ENCODE measurements around the gene TEP1.
"Not testable (repeated sequence)": the region's sequence is repeated elsewhere in the genome, so short reads cannot be mapped to it uniquely, and the experiment has no call there.

The TEP1 gene

DNA sequence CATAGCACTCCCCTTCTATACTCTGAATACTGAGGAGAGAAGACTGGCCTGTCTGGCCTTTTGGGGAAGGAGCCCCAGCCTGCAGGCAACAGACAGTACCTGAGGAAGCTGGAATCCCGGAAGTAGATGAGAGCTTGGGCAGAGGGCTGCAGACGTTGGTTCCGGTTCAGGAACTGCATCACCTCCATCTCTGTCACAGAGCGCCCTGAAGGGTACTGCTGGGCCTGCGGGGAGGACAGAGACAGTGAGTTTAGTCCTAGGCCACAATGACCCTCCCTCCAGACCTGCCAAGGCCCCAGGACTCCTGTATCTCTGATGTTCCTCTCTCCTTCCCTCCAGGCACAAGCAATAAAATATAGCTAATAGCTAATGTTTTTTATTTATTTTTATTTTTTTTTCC, 28.4 kb downstream of the TEP1 start:
- no peak for DNase-seq

- DNase-seq: no peak
Observed at GRCh38 chr14:20384321-20384720, 29.0 kb downstream of the TEP1 start.

GRCh38 chr14:20383636-20384035, 29.7 kb downstream of the TEP1 start:
- no peak for DNase-seq

DNA sequence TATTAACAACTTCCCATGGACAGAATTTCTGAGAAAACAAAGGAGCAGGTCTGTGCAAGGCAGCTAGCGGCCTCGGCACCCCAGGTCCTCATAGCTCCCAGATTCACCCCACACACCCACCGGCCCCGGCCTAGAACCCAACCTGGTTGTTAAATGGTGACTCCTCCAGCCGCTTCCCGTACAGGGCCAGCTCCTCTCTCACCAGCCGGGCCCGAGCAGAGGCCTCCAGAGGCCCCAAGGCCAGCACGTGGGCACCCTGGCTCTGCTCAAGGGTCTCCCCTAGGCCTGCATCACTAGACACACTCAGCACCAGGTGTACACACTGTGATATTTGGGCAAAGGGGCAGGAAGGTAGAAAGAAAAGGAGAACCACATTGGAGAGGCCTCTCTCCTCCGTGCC, 30.3 kb downstream of the TEP1 start:
- no peak for DNase-seq

- DNase-seq: no peak
Observed at GRCh38 chr14:20382526-20382925, 30.8 kb downstream of the TEP1 start.

GRCh38 chr14:20381341-20381740, 32.0 kb downstream of the TEP1 start:
- DNase-seq: no peak

- DNase-seq: no peak
Observed at GRCh38 chr14:20380681-20381080, 32.6 kb downstream of the TEP1 start.

GRCh38 chr14:20379743-20380142, 33.6 kb downstream of the TEP1 start:
- no peak for DNase-seq

DNA sequence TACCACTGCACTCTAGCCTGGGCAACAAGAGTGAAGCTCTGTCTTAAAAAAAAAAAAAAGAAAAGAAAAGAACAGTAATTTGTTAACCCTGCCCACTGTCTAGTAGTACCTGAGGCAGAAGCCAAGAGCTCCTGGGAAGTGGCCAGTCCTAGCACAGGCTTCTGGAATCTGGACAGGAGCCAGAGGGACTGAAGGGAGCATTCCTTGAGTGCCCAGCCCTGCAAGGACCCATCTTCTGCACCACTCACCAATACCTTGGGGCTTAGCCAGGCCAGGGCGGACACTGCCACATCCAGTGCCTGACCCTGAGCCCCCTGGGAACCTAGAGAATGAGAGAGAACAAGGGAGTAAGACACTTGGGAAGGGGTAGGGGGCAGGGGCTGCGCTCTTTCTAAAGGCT, 36.1 kb downstream of the TEP1 start:
- DNase-seq: no peak

DNA sequence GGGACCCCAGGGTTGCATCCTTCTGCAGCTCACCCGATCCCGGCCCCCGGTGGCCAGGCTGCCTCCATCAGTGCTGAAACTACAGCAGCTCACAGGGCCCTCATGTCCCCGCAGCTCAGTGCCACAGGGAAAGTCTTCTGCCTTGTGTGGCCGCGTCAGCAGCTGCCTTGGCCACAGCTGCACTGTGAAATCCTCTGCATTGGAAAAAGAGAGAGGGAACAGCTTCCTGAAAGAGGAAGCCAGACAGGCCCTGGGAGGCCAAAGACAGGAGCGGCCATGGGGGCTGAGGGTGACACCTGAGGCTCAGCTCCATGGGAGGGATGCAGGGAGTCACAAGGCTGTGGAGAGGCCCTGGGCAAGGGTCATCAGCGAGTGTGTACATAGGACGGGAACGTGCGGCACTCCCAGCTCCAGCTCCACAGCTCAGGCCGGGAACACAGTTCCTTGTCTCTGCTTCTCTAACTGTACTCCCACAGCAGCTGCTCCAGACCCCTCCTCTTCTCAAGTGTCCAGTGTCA, 37.2 kb downstream of the TEP1 start:
- DNase-seq: no peak

DNA sequence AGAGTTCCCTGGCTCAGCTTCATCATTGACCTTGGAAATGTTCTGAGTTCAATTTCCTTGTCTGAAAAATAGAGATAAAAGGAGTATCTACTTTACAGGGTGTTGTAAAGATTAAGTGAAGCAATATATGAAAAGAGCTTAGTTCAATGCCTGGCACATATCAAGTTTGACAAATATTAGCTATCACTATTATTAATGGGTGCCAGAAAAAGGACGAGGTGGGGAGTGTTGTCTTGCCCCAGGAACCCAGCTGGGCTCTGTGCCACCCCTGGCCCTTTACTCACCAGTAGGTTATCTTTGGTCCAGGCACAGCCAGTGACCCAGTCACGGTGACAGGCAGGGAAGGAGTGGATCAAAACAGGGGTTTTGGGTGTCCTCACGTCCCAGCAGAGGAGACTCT, 37.8 kb downstream of the TEP1 start:
- no peak for DNase-seq

DNA sequence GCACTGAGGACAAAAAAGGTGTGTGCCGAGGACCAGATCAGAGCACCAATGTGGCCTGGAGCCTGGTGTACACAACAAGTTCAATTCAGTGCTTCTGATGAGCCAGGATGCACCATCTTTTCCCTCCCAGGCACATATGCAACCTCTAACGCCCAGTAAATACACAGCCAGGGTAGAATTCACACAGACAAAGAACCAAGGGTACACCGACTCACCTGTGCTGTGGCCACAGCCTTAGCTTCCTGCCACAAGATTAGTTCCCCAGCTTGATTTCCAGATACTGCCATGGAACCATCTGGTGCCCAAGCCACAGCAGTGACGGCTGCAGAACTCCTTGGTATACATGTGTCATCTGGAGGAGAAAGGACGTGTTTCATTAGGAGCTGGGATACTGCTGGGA, 40.5 kb downstream of the TEP1 start:
- no peak for DNase-seq

GRCh38 chr14:20365928-20366327, 47.4 kb downstream of the TEP1 start:
- DNase-seq: no peak

GRCh38 chr14:20358474-20358873, 54.8 kb downstream of the TEP1 start:
- DNase-seq: not testable (repeated sequence)

GRCh38 chr14:20356422-20356821, 56.9 kb downstream of the TEP1 start:
- no peak for DNase-seq

GRCh38 chr14:20350860-20351259, 62.4 kb downstream of the TEP1 start:
- no peak for DNase-seq

- no peak for DNase-seq
Observed at GRCh38 chr14:20350282-20350681, 63.0 kb downstream of the TEP1 start.

DNA sequence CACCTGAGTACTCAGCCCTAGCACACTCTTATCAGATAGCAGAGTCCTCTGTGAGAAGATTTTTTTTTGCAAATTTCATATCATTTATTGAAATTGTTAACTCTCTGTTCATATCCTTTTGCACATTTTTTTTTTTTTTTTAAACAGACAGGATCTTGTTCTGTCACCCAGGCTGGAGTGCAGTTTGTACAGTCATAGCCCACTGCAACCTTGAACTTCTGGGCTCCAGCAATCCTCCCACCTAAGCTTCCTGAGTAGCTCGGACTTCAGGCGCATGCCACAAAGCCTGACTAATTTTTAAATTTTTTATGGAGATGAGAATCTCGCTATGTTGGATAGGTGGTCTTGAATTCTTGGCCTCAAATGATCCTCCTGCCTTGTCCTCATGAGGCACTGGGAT, 65.6 kb downstream of the TEP1 start:
- DNase-seq: no peak

- DNase-seq: no peak
Observed at GRCh38 chr14:20346713-20347112, 66.6 kb downstream of the TEP1 start.

GRCh38 chr14:20345366-20345765, 67.9 kb downstream of the TEP1 start:
- DNase-seq: no peak

GRCh38 chr14:20343862-20344220, 69.5 kb downstream of the TEP1 start:
- DNase-seq: no peak

DNA sequence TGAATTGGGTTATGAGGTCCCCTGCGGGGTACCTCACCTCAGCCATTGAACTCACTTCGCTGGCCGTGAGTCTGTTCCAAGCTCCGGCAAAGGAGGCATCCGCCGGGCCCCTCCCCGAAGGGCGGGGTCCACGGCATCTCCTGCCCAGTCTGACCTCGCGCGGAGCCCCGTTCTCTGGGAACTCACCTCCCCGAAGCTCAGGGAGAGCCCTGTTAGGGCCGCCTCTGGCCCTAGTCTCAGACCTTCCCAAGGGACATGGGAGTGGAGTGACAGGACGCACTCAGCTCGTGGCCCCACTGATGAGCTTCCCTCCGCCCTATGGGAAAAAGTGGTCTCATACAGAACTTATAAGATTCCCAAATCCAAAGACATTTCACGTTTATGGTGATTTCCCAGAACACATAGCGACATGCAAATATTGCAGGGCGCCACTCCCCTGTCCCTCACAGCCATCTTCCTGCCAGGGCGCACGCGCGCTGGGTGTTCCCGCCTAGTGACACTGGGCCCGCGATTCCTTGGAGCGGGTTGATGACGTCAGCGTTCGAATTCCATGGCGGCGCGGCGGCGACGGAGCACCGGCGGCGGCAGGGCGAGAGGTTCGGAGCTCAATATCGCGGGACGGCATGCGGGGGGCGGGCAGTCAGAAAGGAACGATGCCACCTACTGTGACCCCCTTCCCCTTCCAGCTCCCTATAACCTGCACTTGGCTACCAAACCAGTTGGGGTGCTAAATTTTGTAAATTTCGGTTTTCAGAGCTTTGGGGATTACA, 70.0 kb downstream of the TEP1 start, which contains the start of gene PARP2:
Gene PARP2 (plus strand): TSS at position 544 of the 770 bp plus-strand sequence. CDS start 7 bp downstream, at position 551.
- peak; percentile 100 for DNase-seq

GRCh38 chr14:20341646-20342045, 71.7 kb downstream of the TEP1 start:
- no peak for DNase-seq

DNA sequence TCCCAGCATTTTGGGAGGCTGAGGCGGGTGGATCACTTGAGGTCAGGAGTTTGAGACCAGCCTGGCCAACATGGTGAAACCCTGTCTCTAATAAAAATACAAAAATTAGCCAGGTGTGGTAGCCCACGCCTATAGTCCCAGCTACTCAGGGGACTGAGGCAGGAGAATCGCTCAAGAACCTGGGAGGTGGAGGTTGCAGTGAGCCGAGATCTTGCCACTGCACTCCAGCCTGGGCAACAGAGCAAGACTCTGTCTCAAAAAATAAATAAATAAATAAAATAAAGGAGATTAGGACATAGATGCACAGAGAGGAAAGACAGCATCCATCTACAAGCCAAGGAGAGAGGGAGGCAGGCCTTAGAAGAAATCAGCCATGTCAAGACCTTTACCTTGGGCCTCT, 72.3 kb downstream of the TEP1 start:
- not testable (repeated sequence) for DNase-seq

DNA sequence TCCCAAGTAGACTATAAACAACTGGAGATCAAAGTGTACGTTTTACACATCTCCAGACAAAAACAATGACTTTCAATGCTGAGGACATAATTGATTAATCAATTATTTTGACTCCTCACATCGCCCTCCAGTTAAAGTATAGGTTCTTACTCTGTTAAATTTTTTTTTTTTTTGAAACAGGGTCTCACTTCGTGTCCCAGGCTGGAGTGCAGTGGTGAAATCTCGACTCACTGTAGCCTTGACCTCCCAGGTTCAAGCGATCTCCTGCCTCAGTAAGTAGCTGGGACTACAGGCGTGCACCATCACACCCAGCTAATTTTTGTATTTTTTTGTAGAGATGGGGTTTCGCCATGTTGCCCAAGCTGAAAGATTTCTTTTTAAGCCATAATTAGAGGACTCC, 79.3 kb downstream of the TEP1 start:
- no peak for DNase-seq

Measured in NCI-H1092 (cell line).